Neural cell (in vitro differentiated cells): Measurements from ENCODE around the gene TOR1A. TPM values are rescaled to one million over a fixed set of nuclear protein-coding genes. Genes with fewer than 3 reads are reported as not detected.
"Not testable (repeated sequence)": the region's sequence is repeated elsewhere in the genome, so short reads cannot be mapped to it uniquely, and the experiment has no call there.

ENCODE experiments used
- H2AFZ ChIP-seq: fragments of 200-600, 300-800 bp; sonication (generic), shearing (Covaris generic); 2 replicates; pipeline ENCODE4 v1.6.0; 2014; ENCODE audit warnings: low read depth, mild to moderate bottlenecking, antibody characterized with exemption, low read length, moderate library complexity
- H3F3A ChIP-seq: fragments of 200-600 bp; shearing (Covaris generic); 2 replicates; pipeline ENCODE4 v1.6.1; 2016; ENCODE audit warnings: mild to moderate bottlenecking, moderate library complexity, mixed read lengths, antibody characterized with exemption, low read length; ENCODE audit not compliant: insufficient read depth, poor library complexity, severe bottlenecking
- H3K27ac ChIP-seq: fragments of 200-600, 300-800 bp; sonication (generic), shearing (Covaris generic); 2 replicates; pipeline ENCODE4 v1.5.1; 2014; ENCODE audit warnings: mild to moderate bottlenecking, low read length, moderate library complexity
- H3K27me3 ChIP-seq: fragments of 300-800, 200-600 bp; sonication (generic), shearing (Covaris generic); 2 replicates; pipeline ENCODE4 v1.6.0; 2014; ENCODE audit warnings: mild to moderate bottlenecking, low read depth, low read length, moderate library complexity; ENCODE audit not compliant: insufficient read depth
- H3K36me3 ChIP-seq: fragments of 300-800, 200-600 bp; sonication (generic), shearing (Covaris generic); 2 replicates; pipeline ENCODE4 v1.5.1; 2014; ENCODE audit warnings: mild to moderate bottlenecking, antibody characterized with exemption, low read length, moderate library complexity; ENCODE audit not compliant: insufficient read depth
- H3K4me2 ChIP-seq: fragments of 300-800, 200-600 bp; sonication (generic), shearing (Covaris generic); 2 replicates; pipeline ENCODE4 v1.6.0; 2014; ENCODE audit warnings: mild to moderate bottlenecking, low read length
- H3K4me3 ChIP-seq: fragments of 300-800, 200-600 bp; sonication (generic), shearing (Covaris generic); 2 replicates; pipeline ENCODE4 v1.5.1; 2014; ENCODE audit warnings: mild to moderate bottlenecking, low read length, moderate library complexity
- H3K79me2 ChIP-seq: fragments of 200-600 bp; shearing (Covaris generic); replicated peaks from 2 replicates; pipeline ENCODE4 v1.6.0; 2014; ENCODE audit warnings: mild to moderate bottlenecking, low read length, moderate library complexity; ENCODE audit not compliant: insufficient read depth
- H3K9ac ChIP-seq: fragments of 300-800, 200-600 bp; sonication (generic), shearing (Covaris generic); 2 replicates; pipeline ENCODE4 v1.6.1; 2016; ENCODE audit warnings: mild to moderate bottlenecking, low read length, mixed read lengths
- H3K9me2 ChIP-seq: fragments of 200-600 bp; shearing (Covaris generic); 2 replicates; pipeline ENCODE4 v1.6.1; 2016; ENCODE audit warnings: mild to moderate bottlenecking, low read length, mixed read lengths; ENCODE audit not compliant: insufficient read depth
- H3K9me3 ChIP-seq: fragments of 200-600, 300-800 bp; sonication (generic), shearing (Covaris generic); 2 replicates; pipeline ENCODE4 v1.6.1; 2016; ENCODE audit warnings: mild to moderate bottlenecking, mixed run types, low read length, moderate library complexity, mixed read lengths
- H4K20me1 ChIP-seq: fragments of 200-600 bp; shearing (Covaris generic); 2 replicates; pipeline ENCODE4 v1.6.1; 2016; ENCODE audit warnings: mild to moderate bottlenecking, mixed run types; ENCODE audit not compliant: insufficient read depth
- EP300 ChIP-seq: fragments of 450-650 bp; conservative IDR thresholded peaks from 2 replicates; pipeline ENCODE4 v1.6.1; 2014; ENCODE audit warnings: antibody characterized with exemption, mild to moderate bottlenecking, moderate library complexity; ENCODE audit not compliant: poor library complexity, severe bottlenecking
- EZH2 ChIP-seq: fragments of 200-600, 300-800 bp; shearing (Covaris generic), sonication (generic); IDR thresholded peaks from 2 replicates; pipeline ENCODE4 v1.6.1; 2014; ENCODE audit warnings: antibody characterized with exemption, low read length, borderline replicate concordance, mild to moderate bottlenecking; ENCODE audit not compliant: insufficient read depth, poor library complexity, severe bottlenecking
- MXI1 ChIP-seq: fragments of 450-650 bp; conservative IDR thresholded peaks from 2 replicates; pipeline ENCODE4 v1.6.1; 2014; ENCODE audit warnings: antibody characterized with exemption, mild to moderate bottlenecking; ENCODE audit not compliant: poor library complexity, severe bottlenecking
- POLR2AphosphoS5 ChIP-seq: IDR thresholded peaks from 2 replicates; pipeline ENCODE4 v1.6.1; 2012
- RAD21 ChIP-seq: fragments of 450-650 bp; conservative IDR thresholded peaks from 2 replicates; pipeline ENCODE4 v1.6.1; 2014; ENCODE audit warnings: antibody characterized with exemption, mild to moderate bottlenecking, moderate library complexity
- SMC3 ChIP-seq: fragments of 450-650 bp; conservative IDR thresholded peaks from 2 replicates; pipeline ENCODE4 v1.6.1; 2014; ENCODE audit warnings: antibody characterized with exemption, mild to moderate bottlenecking, moderate library complexity; ENCODE audit not compliant: poor library complexity
- TAF1 ChIP-seq: IDR thresholded peaks from 2 replicates; pipeline ENCODE4 v1.6.1; 2012; ENCODE audit warnings: low read depth
- polyA plus RNA-seq: library from polyadenylated mRNA; depleted of rRNA; stranded (reverse); fragments of >200 nt; gene quantifications from 2 replicates; pipeline ENCODE4 v1.2.3, GENCODE V29; 2014
- TF ChIP-seq, protein P1 (sequence below): IDR thresholded peaks from 2 replicates; pipeline ENCODE4 v1.6.1; 2012; ENCODE audit warnings: borderline replicate concordance
- TF ChIP-seq, protein P2 (sequence below): fragments of 450-650 bp; IDR thresholded peaks from 2 replicates; pipeline ENCODE4 v1.5.1; 2014; ENCODE audit warnings: antibody characterized with exemption, mild to moderate bottlenecking, moderate library complexity; ENCODE audit not compliant: poor library complexity, severe bottlenecking

Gene TOR1A
- polyA plus RNA-seq, 1 donor from 2014 or later, result 56.3 TPM

DNA sequence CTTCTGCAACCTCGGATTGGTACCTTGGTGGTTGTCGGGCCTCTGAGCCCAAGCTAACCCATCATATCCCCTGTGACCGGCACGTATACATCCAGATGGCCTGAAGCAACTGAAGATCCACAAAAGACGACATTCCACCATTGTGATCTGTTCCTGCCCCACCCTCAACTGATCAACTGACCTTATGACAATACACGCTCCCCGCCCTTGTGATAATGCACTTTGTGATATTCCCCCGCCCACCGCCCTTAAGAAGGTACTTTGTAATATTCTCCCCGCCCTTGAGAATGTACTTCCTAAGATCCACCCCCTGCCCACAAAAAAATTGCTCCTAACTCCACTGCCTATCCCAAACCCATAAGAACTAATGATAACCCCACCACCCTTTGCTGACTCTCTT, 37.5 kb downstream of the TOR1A start:
- H3K9me3 ChIP-seq, result no peaks in the 10 kb centered on the region
- no peaks in the 10 kb centered on the region for H3K36me3 ChIP-seq
- no peak overlapping the region for H2AFZ ChIP-seq
- no peaks in the 10 kb centered on the region for H3K9me2 ChIP-seq
- no peaks in the 10 kb centered on the region for H4K20me1 ChIP-seq
- no peak for TF ChIP-seq TAF1
- no peak for TF ChIP-seq EZH2
- TF ChIP-seq RAD21, result no peak
- TF ChIP-seq MXI1, result no peak
- TF ChIP-seq EP300, result no peak
- no peak for TF ChIP-seq SMC3
- no peak for TF ChIP-seq POLR2AphosphoS5
- TF ChIP-seq, protein P1, sequence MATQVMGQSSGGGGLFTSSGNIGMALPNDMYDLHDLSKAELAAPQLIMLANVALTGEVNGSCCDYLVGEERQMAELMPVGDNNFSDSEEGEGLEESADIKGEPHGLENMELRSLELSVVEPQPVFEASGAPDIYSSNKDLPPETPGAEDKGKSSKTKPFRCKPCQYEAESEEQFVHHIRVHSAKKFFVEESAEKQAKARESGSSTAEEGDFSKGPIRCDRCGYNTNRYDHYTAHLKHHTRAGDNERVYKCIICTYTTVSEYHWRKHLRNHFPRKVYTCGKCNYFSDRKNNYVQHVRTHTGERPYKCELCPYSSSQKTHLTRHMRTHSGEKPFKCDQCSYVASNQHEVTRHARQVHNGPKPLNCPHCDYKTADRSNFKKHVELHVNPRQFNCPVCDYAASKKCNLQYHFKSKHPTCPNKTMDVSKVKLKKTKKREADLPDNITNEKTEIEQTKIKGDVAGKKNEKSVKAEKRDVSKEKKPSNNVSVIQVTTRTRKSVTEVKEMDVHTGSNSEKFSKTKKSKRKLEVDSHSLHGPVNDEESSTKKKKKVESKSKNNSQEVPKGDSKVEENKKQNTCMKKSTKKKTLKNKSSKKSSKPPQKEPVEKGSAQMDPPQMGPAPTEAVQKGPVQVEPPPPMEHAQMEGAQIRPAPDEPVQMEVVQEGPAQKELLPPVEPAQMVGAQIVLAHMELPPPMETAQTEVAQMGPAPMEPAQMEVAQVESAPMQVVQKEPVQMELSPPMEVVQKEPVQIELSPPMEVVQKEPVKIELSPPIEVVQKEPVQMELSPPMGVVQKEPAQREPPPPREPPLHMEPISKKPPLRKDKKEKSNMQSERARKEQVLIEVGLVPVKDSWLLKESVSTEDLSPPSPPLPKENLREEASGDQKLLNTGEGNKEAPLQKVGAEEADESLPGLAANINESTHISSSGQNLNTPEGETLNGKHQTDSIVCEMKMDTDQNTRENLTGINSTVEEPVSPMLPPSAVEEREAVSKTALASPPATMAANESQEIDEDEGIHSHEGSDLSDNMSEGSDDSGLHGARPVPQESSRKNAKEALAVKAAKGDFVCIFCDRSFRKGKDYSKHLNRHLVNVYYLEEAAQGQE, result no peak
- TF ChIP-seq, protein P2, sequence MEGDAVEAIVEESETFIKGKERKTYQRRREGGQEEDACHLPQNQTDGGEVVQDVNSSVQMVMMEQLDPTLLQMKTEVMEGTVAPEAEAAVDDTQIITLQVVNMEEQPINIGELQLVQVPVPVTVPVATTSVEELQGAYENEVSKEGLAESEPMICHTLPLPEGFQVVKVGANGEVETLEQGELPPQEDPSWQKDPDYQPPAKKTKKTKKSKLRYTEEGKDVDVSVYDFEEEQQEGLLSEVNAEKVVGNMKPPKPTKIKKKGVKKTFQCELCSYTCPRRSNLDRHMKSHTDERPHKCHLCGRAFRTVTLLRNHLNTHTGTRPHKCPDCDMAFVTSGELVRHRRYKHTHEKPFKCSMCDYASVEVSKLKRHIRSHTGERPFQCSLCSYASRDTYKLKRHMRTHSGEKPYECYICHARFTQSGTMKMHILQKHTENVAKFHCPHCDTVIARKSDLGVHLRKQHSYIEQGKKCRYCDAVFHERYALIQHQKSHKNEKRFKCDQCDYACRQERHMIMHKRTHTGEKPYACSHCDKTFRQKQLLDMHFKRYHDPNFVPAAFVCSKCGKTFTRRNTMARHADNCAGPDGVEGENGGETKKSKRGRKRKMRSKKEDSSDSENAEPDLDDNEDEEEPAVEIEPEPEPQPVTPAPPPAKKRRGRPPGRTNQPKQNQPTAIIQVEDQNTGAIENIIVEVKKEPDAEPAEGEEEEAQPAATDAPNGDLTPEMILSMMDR, result no peak
- no peaks in the 10 kb centered on the region for H3F3A ChIP-seq
- no peak overlapping the region for H3K4me3 ChIP-seq
- H3K27ac ChIP-seq, result no peak overlapping the region
- no peak overlapping the region for H3K4me2 ChIP-seq
- no peak overlapping the region for H3K9ac ChIP-seq
- H3K79me2 ChIP-seq, result no peaks in the 10 kb centered on the region
- H3K27me3 ChIP-seq, result no peaks in the 10 kb centered on the region

DNA sequence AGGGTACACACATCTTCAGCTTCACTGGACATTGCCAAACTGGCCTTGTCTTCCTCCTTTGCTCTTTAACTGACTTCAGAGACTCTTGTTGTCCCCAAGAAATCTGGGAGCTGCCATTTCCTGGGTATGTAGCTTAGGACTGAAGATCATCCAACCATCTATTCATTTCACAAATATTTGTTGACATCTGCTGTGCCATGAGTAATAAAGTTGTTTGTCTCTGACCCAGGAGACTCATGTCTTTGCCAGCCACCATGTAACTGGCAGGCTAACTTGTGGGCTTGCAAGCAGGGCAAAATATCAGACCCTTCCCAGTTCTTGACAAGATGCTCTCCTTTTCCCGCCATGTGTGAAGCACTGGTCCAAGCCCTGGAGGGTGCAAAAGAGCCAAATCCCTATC, 38.1 kb downstream of the TOR1A start:
- Histone ChIP-seq H3K4me3 (no peak overlapping the region), H4K20me1 (no peaks in the 10 kb centered on the region), H3K9me2 (no peaks in the 10 kb centered on the region), H3K27ac (no peak overlapping the region), H3K27me3 (no peaks in the 10 kb centered on the region), H3F3A (no peaks in the 10 kb centered on the region), H3K9ac (no peak overlapping the region), H3K4me2 (no peak overlapping the region), H3K36me3 (no peaks in the 10 kb centered on the region), H2AFZ (no peak overlapping the region), H3K9me3 (no peaks in the 10 kb centered on the region), H3K79me2 (no peaks in the 10 kb centered on the region)
- no peak for TF ChIP-seq EP300
- TF ChIP-seq, protein P1, result no peak
- TF ChIP-seq POLR2AphosphoS5, result no peak
- TF ChIP-seq, protein P2, result no peak
- no peak for TF ChIP-seq SMC3
- TF ChIP-seq EZH2, result no peak
- no peak for TF ChIP-seq MXI1
- no peak for TF ChIP-seq TAF1
- TF ChIP-seq RAD21, result no peak

DNA sequence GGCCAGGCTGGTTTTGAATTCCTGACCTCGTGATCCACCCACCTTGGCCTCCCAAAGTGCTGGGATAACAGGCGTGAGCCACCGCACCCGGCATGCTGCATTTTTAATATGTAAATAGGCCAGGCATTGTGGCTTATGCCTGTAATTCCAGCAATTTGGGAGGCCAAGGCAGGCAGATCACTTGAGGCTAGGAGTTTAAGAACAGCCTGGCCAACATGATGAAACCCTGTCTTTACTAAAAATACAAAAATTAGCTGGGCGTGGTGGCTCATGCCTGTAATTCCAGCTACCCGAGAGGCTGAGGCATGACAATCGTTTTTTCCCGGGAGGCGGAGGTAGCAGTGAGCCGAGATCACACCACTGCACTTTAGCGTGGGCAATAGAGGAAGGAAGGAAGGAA, 39.0 kb downstream of the TOR1A start:
- not testable (repeated sequence) for H3K9me2 ChIP-seq, H2AFZ ChIP-seq, H3K36me3 ChIP-seq, H3K9me3 ChIP-seq, H3K4me2 ChIP-seq, H4K20me1 ChIP-seq, H3K27ac ChIP-seq, H3K27me3 ChIP-seq, H3K9ac ChIP-seq, H3F3A ChIP-seq, H3K79me2 ChIP-seq, H3K4me3 ChIP-seq
